Adrenal gland (tissue), 5 donors: ENCODE results near the gene SPC25.

Experiments
- CTCF ChIP-seq, 6 experiments: fragments of 450-650 bp in 4 of 6; fragments of 200-600 bp in 2 of 6; sonication (generic) in 1 of 6; IDR thresholded peaks; 1 replicate in 5 of 6; 2 replicates in 1 of 6; pipeline versions ENCODE4 v1.5.1 to v1.8.0; 2016 to 2021; ENCODE audit warnings: antibody characterized with exemption in 6 of 6, mild to moderate bottlenecking in 2 of 6, moderate library complexity in 1 of 6
- POLR2A ChIP-seq, 2 donors: fragments of 450-650 bp; IDR thresholded peaks; one replicate each; pipeline ENCODE4 v1.6.1; 2017; ENCODE audit warnings: antibody characterized with exemption in 2 of 2, mild to moderate bottlenecking in 2 of 2, moderate library complexity in 1 of 2
- donor health status: DM: no; HTN: no; CAD: no.

DNA sequence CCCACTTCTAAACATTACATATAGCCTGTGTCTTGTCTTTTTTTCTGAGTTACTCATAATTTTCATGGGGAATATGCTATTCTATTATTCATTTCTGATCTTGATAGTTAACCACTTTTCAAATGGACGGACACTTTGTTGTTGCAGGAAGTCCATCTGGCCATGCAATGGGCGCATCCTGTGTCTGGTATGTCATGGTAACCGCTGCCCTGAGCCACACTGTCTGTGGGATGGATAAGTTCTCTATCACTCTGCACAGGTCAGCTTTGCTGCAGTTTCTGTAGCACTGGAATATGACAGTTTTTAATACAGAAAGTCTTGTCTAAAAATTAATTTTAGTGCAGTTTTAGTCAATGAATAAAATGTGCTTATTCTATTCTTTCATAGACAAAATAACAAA lies 14.1 kb upstream of the SPC25 start:
- no peak for TF ChIP-seq POLR2A (IDR thresholded peaks at IDR 0.05)
- TF ChIP-seq CTCF (IDR thresholded peaks at IDR 0.05) = no peak
